ENCODE data around the gene ABHD16A.
A peak's percentile ranks its signal among the peaks of the same experiment; 100 is the strongest.

Gene ABHD16A

GRCh38 chr6:31730631-31731086 is 27.5 kb upstream of the ABHD16A start:
- no peak for DNase-seq

- DNase-seq = no peak
Measured at GRCh38 chr6:31729979-31730630, 27.0 kb upstream of the ABHD16A start.

GRCh38 chr6:31729515-31729978 is 26.4 kb upstream of the ABHD16A start:
- no peak for DNase-seq

GRCh38 chr6:31728767-31729514 is 25.8 kb upstream of the ABHD16A start, which contains the start of gene DDAH2:
DDAH2 (minus strand) TSS chr6:31729299; CDS start chr6:31729161, 138 bp downstream.
- no peak for DNase-seq

- DNase-seq = no peak
Measured at GRCh38 chr6:31727717-31728671, 24.9 kb upstream of the ABHD16A start.

GRCh38 chr6:31727034-31727716 is 24.1 kb upstream of the ABHD16A start:
- DNase-seq = no peak

GRCh38 chr6:31725502-31726350 is 22.6 kb upstream of the ABHD16A start:
- DNase-seq = no peak

DNA sequence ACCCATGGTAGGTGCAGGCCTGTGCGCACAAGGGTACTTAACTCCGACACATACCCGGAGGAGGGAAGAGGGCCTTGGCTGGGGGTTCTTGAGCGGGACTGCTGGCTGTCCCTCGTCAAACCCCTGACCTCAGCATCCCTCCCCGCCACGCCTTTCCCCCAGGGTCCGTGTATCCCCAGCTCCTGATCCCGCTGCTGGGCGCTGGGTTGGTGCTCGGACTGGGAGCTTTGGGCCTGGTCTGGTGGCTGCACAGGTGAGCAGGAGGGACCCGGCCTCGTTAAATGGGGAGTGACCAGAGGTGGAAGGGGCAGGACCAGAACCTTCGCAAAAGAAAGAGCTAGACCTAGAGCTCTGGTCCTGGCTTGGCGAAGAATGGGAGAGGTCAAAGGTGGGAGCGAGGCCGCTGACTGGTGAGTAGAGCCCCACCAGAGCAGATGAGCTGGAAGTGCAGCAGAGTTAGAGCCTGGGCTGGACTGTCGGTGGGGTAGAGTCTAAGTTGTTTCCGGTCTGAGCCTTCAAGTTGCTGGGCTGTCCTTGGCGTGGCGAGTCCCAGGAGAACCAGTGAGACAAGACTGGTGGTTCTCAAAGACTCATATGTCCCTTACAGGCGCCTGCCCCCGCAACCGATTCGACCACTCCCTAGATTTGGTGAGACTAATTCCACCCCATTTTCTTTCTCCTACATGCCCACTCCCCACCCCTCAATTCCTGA is 21.0 kb upstream of the ABHD16A start:
- DNase-seq = no peak

DNA sequence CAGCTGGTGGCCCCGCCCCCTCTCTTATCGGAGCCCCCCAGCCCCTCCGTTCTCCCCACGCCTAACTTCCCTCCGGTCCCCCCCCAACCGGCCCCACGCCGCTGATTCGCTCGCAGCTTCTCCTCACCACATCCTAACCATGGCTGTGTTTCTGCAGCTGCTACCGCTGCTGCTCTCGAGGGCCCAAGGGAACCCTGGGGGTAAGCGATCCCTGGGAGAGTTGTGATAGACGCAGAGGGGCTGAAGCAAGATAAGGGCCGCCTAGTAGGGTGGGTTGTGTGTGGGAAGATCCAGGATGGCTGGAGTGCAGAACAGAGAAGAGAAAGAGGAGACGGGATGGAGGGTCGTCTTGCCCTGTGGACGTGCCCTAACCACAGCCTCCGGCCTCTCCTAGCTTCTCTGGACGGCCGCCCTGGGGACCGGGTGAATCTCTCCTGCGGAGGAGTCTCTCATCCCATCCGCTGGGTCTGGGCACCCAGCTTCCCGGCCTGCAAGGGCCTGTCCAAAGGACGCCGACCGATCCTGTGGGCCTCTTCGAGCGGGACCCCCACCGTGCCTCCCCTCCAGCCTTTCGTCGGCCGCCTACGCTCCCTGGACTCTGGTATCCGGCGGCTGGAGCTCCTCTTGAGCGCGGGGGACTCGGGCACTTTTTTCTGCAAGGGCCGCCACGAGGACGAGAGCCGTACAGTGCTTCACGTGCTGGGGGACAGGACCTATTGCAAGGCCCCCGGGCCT is 20.3 kb upstream of the ABHD16A start, which contains the start of gene MPIG6B:
Gene MPIG6B (plus strand): TSS at position 129 of the 735 bp plus-strand sequence. CDS start 11 bp downstream, at position 140.
- no peak for DNase-seq

GRCh38 chr6:31722173-31722572 is 19.0 kb upstream of the ABHD16A start:
- no peak for DNase-seq

- DNase-seq = no peak
Measured at GRCh38 chr6:31721351-31722020, 18.4 kb upstream of the ABHD16A start, which contains the start of gene LY6G6C. LY6G6C (minus strand) TSS chr6:31721746; CDS start chr6:31721679, 67 bp downstream.

DNA sequence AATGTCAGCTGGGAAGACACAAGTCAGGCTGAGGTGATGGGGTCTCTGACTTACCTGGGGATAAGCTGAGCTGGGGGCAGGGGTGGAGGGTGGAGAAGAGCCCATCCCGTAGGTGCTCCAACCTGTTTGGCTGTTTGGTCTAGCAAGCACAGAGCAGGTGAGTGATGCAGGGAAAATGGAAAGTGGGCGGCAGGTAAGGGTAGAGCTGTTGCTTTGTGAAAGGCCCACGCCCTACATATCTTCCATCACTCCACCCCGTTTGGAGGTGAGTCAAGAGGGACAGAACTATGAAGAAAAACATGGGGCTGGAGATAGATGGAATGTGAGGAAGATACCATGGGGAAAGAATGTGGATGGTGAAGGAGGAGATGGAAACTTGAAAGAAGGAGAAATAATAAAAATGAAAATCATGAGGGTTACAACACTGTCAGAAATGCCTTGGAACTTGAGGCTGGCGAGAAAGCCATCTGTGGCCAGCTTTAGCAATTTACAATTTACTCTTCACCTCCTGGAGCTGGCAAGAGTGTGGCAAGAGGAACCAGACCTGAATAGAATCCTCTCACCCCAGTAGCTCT is 17.2 kb upstream of the ABHD16A start:
- no peak for DNase-seq

DNA sequence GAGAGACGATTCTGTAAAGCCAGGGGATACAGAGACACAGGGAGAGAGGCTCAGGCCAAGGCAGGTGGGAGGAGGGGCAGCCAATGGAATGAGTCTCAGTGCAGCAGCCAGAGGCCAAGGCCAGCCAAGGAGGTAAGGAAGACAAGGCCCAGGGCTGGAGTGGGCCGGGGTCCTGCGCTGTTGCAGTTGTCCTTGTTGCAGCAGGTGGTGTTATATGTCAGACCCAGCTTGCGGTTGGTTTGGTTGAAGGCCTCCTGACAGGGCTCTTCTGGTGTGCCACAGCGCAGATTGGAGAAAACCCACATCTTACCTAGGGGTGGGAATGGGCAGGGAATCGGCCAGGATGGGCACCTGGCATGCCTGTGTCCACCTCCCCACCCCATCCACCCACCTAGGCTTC is 15.9 kb upstream of the ABHD16A start:
- no peak for DNase-seq

- no peak for DNase-seq
Measured at GRCh38 chr6:31718265-31718664, 15.1 kb upstream of the ABHD16A start.

DNA sequence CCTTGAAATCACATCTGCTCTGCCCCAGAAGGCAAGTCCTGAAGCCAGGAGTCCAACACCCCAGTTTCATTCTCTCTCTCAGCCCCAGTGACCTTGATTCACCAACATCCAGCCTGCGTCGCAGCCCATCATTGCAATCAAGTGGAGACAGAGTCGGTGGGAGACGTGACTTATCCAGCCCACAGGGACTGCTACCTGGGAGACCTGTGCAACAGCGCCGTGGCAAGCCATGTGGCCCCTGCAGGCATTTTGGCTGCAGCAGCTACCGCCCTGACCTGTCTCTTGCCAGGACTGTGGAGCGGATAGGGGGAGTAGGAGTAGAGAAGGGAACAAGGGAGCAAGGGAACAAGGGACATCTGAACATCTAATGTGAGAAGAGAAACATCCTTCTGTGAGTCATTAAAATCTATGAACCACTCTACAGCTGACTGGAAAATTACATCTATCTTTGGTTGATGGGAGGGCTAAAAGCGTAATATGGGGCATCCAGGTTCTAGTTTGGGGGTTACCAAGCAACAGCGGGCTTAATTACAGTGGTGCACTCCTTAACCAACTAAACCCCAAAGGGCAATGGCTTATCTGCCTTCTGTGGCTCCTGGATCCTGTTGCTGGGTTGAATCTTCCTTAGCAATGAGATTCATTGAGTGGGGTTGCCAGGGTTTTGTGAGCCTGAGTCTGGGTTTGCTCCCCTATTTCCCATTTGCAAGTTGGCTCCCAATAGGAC is 14.5 kb upstream of the ABHD16A start:
- DNase-seq = peak; percentile 29

DNA sequence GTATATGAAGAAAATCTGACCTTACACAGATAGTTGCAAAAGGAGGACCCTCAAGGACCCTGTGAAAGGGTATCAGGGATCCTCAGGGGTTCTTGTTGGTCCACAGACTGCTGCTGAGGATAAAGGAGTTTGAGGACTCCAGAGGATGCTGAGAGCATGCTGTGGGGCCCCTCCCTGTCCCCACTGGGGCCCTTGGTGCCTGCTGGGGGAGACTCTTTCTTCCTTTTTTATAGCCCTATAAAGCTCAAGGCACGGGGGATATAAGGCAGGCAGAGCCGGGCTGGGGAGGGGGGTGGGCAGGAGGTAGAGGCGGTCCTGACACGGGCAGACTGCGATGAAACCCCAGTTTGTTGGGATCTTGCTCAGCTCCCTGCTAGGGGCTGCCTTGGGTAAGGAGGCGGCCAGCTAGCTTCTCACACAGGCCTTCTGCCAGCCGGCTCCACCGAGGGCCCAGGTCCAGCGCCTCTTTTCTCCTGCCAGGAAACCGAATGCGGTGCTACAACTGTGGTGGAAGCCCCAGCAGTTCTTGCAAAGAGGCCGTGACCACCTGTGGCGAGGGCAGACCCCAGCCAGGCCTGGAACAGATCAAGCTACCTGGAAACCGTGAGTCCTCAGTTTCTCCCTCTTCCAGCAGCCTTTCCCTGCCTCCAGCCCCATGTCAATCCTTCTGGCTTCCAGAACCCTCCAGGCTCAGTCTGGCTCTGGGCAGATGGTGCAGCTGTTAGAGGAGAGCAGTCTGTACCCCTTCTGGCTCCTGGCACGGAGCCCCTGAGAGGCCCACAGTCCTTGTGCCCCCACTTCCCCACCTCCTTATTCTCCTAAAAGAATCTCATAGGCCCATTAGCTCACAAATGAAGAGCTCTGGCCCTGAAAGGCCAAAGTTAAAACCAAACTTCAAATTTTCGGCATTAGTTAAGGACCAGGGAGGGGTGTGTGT is 12.2 kb upstream of the ABHD16A start, which contains the start of gene LY6G6D:
Gene LY6G6D (plus strand): TSS at position 327 of the 937 bp plus-strand sequence. CDS start 8 bp downstream, at position 335.
- DNase-seq = no peak
